Measurements from ENCODE around the gene DNM1.
"Not testable (repeated sequence)": the region's sequence is repeated elsewhere in the genome, so short reads cannot be mapped to it uniquely, and the experiment has no call there.

The DNM1 gene

DNA sequence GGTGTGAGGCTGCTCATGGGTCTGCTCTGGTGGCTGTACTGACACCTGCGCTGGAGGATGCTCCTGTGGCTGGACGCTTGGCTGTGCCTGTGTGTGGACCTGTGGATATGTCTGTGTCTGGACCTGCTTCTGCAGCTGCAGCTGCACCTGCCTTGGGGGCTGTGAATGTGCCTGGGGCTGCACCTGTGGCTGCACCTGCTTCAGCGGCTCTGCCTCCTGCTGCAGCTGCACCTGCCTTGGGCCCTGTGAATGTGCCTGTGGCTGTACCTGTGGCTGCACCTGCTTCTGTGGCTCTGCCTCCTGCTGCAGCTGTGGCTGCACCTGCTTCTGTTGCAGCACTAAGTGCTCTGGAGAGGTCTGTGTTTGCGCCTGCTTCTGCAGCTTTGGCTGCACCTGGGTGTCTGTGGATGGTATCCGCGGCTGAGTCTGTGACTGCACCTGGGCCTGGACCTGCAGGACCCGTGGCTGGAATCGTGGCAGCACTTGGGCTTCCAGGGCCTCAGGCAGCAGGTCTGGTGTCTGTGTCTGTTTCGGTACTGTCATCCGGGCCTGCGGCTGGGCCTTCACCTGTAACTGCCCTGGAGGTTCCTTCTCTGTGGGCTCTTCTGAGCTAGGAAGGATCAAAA is 24.3 kb upstream of the DNM1 start:
- no peak for FAIRE-seq

GRCh38 chr9:128180001-128180400 is 23.2 kb upstream of the DNM1 start:
- no peak for FAIRE-seq

- no peak for FAIRE-seq
Observed at GRCh38 chr9:128180447-128180846, 22.7 kb upstream of the DNM1 start.

- FAIRE-seq: not testable (repeated sequence)
Observed at GRCh38 chr9:128181480-128181879, 21.7 kb upstream of the DNM1 start.

DNA sequence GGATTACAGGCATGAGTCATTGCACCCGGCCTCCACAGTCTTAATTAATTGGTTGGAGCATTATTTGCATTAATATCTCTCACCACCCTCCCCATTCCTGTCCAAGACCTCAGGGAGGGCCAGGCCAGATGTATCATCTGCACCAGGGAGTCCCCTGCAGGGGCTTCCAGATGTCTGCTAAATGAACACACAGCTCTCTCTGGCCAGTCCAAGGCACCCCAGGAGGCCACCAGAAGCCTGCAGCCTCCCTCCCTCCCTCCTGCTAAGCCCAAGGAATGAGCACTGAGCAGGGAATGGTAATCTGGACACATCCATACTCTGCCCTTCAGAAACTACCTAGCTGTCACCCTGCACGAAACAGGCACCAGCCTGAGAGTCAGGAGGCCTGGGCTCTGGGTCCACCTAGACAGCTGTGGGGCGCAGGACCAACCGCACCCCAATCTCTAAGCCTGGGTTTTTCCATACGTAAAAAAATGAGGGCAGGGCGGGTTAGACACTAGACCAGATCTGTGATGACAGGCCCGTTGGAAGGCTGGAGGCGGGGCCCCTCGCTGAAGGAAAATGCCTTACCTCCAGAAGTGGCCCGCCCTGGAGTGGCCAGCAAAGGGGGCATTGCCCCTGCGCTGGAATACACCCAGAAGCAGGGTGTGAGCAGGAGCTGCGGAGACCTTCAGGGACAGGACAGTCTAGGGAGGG is 20.1 kb upstream of the DNM1 start:
- no peak for FAIRE-seq

DNA sequence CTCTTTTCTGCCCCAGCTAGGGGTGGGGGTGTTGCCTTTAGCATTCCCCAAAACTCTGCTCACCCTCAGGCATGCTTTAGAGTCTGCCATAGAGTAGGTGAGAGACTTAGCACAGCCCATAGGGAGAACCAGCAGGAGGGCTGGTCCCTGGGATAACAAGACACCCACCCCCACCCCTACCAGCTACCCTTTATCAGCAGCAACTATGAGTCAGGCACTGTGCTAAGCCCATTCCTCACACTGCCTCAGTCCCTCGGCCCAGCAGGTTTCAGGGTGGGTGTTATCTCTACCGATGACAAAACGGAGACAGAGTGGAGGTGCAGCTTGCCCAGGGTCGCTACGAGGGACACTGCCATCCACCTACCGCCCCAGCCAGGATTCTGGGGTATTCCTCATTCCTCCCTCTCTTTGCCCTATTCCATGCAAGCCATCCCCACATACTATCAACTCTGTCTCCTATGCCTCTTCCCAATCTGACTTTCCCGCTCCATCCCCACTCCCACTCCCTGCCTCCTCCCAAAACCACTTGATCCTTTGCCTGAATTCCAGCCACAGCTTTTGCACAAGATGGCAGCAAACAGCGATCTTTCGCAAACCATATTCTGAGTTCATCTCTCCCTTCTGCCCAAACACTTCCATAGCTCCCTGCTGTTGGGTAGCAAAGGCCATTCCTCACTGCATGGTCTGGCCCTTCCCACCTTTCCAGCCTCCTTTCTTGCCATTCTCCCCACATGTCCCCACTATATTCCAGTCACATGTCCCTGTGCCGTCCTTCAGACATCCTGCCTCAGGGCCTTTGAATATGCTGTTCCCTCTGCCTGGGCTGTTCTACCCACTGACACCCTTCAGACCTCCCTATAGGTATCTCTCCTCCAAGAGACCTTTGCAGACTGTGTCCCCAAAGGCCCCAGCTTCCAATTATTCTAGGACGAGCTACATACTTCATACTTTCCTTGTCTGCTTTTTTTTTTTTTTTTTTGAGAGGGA is 16.9 kb upstream of the DNM1 start:
- FAIRE-seq: no peak

DNA sequence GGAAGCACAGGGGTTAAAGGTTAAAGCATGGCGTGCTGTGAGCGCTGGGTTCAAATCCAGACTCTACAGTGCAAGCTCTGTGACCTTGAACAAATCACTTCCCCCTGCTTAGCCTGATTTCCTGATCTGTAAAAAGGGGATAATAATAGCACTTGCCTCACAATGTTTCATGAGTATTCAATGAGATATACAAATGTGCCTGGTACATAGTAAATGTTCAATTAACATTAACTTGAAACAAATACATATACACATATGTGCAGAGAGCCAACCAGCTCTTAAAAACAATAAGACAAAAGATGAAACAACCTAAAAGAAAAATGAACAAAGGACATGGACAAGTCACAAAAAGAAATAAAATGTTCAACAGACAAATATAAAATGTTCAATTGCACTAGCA is 15.8 kb upstream of the DNM1 start:
- FAIRE-seq: no peak

DNA sequence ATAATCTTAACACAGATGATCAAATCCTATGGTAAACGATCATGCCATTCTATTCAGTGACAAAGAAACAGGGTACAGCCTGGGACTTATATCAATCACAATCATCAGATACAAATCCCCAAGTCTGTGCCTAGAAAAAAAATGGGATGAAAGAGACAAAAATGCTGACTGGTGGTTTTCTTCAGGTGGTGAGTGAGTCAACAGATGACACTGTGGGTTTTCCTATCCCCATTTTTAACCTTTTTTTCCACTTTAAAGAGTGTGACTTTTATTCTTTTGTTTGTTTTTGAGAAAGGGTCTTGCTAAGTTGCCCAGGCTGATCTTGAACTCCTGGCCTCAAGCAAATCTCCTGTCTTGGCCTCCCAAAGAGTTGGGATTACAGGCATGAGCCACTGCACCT is 15.0 kb upstream of the DNM1 start:
- FAIRE-seq: no peak

- FAIRE-seq: no peak
Observed at GRCh38 chr9:128190013-128190412, 13.2 kb upstream of the DNM1 start.

DNA sequence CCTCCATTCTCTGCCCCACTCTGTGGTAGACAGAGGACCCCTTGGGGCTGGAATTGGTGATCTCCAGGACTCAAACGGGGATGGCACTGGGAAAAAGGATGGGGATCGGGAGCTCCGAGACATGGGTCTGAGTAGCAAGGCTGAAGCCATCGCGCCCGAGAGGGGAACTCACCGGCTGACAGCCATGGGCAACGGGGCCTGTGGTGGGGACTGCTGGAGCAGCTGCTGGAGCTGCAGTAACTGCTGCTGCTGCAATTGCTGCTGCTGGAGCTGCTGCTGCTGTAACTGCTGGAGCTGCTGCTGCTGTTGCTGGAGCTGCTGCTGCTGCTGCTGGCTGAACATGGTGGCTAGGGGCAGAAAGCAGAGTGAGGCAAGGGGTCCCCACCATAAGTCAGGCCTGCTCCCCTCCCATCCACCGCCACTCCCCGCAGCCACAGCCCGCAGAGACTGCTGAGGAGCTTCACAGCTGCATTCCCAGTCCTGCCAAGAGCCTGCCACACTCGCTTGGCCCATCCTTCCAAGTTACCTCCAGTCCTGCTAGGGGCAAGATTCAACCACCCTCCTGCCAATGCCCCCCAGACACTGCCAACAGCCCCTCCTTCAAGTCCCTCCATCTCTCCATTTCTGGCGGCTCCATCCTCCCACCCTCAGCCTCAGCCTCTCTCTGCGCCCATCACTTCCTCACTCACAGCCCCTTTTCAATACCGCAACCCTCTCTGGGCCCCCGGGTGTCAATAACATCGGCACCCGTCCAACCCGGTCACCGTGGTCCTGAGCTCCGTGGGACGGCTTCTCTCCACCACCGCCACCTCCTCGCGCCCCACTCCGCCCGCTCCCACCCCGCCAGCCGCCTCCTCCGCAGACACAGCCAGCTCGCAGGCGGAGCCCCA is 12.4 kb upstream of the DNM1 start:
- no peak for FAIRE-seq

DNA sequence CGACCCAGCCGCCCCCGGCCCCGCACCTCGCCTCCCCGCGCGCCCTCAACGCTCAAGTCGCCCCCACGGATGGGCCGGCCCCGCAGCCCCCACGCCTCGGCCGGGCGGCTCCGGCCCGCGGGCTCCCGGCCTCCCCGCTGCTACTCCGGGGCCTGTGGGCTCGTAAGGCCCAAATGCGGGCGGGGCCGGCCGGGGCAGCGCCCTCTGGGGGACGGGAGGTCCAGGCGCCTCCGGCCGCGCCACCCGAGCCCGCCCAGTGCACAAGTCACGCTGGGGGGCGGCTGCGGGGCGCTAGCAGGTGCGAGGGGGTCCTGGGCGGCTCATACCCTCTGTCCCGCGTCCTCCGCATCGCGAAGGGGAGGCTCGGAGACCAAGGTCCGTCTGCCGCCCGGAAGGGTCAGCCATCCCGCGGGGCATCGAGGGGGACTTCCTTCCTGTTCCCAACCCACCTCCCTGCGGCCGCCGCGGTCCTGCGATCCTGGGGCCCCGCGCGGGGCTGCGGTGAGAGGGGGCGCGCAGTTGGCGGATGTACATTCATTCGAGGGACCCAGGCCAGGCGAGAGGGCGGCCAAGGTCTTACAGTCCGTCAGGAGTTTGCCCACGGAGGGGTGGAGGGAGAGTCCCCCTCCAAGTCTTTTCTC is 11.7 kb upstream of the DNM1 start, which contains the start of gene CIZ1:
CIZ1 (minus strand) TSS at position 167 of the 641 bp plus-strand sequence. CDS start 715 bp downstream, outside the sequence.
- FAIRE-seq: no peak

GRCh38 chr9:128192601-128193371 is 10.4 kb upstream of the DNM1 start:
- no peak for FAIRE-seq

DNA sequence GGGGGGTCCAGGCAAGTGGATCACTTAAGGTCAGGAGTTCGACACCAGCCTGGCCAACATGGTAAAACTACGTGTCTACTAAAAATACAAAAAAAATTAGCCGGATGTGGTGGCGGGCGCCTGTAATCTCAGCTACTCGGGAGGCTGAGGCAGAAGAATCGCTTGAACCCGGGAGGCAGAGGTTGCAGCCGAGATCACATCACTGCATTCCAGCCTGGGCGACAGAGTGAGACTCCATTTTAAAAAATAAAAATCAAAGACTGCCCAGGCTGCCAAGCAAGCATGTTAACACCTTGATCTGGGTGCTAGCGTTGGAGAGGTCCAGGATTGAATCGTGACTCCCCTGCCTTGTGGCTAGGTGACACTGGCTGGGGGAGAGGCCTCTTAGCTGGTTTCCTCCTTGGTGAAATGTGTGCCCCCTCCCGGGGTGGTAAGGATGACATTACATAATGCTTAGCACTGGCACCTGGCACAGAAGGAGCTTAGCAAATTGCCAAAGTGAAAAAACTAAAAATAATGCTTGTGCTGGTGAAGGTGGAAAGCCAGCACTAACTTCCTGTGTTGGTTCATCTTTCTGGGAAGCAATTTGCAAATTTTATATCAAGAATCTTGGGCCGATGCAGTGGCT is 9.6 kb upstream of the DNM1 start:
- no peak for FAIRE-seq

DNA sequence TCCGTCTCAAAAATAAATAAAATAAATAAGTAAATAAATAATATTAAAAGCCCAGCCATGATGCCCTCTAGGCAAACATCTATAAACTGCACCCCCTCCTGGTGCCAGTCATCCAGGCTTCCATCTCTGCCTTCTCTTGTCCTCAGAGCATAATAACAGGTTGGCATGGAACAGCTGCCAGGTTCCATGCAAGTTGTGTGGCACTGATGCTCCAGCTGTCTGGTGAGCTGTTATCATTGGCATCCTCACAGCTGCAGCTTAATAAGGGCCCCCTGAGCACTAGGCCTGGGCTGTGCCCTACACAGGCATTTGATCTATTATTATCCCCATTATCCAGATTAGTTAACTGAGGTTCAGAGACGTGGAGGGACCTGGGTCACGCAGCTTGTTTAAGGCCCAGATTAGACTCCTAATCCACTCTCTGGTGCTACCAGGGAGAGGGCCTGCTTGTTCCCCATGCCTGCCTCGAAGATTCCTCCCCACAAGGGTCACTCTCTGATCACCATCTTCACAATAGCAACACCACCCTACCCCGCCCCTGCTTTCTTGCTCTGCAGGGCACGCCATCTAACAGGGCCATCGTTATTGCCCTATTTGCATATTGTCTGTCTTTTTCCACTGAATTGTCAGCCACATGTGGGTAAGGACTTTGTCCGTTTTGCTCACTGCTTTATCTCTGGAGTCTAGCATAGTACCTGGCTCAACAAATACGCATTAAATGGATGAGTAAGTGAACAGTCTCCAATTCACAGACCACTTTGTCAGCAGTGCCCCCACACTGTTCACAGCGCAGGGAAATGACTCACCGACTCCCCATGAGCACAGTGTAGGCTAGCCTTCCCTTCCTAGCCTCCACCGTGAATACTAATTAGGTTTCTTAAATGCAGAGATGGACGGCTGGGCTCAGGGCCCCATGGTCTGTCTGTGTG is 1.5 kb upstream of the DNM1 start:
- FAIRE-seq: no peak

- no peak for FAIRE-seq
Observed at GRCh38 chr9:128202648-128203023, 543 bp upstream of the DNM1 start.

- FAIRE-seq: no peak
Observed at GRCh38 chr9:128203707-128204551, 750 bp downstream of the DNM1 start.

- no peak for FAIRE-seq
Observed at GRCh38 chr9:128204858-128205257, 1.7 kb downstream of the DNM1 start.

DNA sequence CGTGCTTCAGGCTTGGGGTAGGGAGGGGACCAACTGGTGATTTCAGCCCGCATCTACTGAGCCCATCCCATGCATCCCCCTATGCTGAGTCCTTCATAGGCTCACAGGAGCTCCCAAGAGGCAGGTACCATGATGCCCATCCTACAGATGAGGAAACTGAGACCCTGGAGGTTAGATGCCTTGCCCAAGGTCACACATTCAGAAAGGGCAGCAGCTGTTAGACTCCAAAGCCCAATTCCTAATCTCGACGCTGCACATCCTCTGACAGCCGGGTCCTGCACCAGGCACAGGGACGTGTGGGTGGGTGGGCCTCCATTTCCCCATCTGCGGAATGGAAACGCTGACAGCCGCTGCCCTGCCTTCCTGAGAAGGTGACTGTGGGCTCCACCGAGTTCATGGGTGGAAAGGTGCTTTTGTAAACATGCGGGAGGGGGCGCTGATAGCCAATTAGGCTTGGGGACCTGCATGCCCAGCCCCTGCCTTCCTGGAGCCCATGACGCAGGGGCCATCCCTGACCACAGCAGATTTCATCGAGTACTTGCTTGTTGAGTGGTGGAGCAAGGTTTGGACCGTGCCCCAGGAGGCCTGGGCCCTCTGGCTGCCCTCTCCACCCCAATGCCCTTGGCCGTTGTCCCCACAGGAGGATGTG is 2.2 kb downstream of the DNM1 start:
- no peak for FAIRE-seq
